Gastrocnemius medialis (tissue), 4 donors: ENCODE data around the gene MAL. TPM values are rescaled to one million over a fixed set of nuclear protein-coding genes. Genes with fewer than 3 reads are reported as not detected.

Experiments
- ATAC-seq, 2 donors: fragments of 150-250 bp; one replicate each; pipeline ENCODE4 v1.9.1; 2016
- DNase-seq, 2 donors: peaks; one replicate each; pipeline ENCODE4 v3.0.0-alpha.2; 2019
- H3K27ac ChIP-seq, 4 donors: fragments of 200-600 bp; sonication (generic); 1 replicate in 1 of 4; 2 replicates in 3 of 4; pipeline ENCODE4 v1.5.1; 2016 to 2018; ENCODE audit warnings: mild to moderate bottlenecking in 2 of 4, moderate library complexity in 1 of 4
- H3K27me3 ChIP-seq, 3 donors: fragments of 200-600 bp; sonication (generic) in 2 of 3; 1 replicate in 1 of 3; 2 replicates in 2 of 3; pipeline versions ENCODE4 v1.5.1 to v1.6.0; 2016 to 2019; ENCODE audit warnings: mild to moderate bottlenecking in 1 of 3, moderate library complexity in 1 of 3
- H3K36me3 ChIP-seq, 2 donors: fragments of 200-600 bp; sonication (generic) in 1 of 2; one replicate each; pipeline ENCODE4 v1.5.1; 2017 to 2018
- H3K4me1 ChIP-seq, 2 donors: fragments of 200-600 bp; sonication (generic) in 1 of 2; one replicate each; pipeline ENCODE4 v1.5.1; 2016 to 2017; ENCODE audit warnings: mild to moderate bottlenecking in 2 of 2
- H3K4me3 ChIP-seq, 4 donors: fragments of 200-600 bp; sonication (generic) in 3 of 4; 1 replicate in 1 of 4; 2 replicates in 3 of 4; pipeline ENCODE4 v1.5.1; 2016 to 2019; ENCODE audit warnings: mild to moderate bottlenecking in 2 of 4
- H3K9me3 ChIP-seq, 3 donors: fragments of 200-600 bp; sonication (generic) in 2 of 3; 1 replicate in 1 of 3; 2 replicates in 2 of 3; pipeline ENCODE4 v1.5.1; 2016 to 2019
- POLR2A ChIP-seq, 2 donors: fragments of 450-650 bp; IDR thresholded peaks; one replicate each; pipeline ENCODE4 v1.6.1; 2017; ENCODE audit warnings: antibody characterized with exemption in 2 of 2, mild to moderate bottlenecking in 2 of 2, moderate library complexity in 2 of 2
- in situ Hi-C, 4 donors: fragments of 200-750 bp; cut with MboI; loops; one replicate each; pipeline versions ENCODE4 v1.15.0 to v1.8.0; 2017; ENCODE audit warnings: low sequenced_read_pairs in 4 of 4
- intact Hi-C: fragments of 100-400 bp; cut with DNase I; formaldehyde crosslinking; loops from one replicate; pipeline ENCODE4 v1.15.1; 2023; ENCODE audit warnings: low total_unique reads
- total RNA-seq, 4 donors: library from RNA; depleted of rRNA; stranded (reverse); fragments of >200 nt; gene quantifications; one replicate each; pipeline versions ENCODE4 v1.1.0 to v1.2.3, GENCODE V29; 2016
- TF ChIP-seq, protein P1 (sequence below), 5 experiments: fragments of 450-650 bp in 3 of 5; fragments of 200-600 bp in 2 of 5; sonication (generic) in 2 of 5; IDR thresholded peaks in 4 of 5; conservative IDR thresholded peaks in 1 of 5; 1 replicate in 4 of 5; 2 replicates in 1 of 5; pipeline ENCODE4 v1.5.1; 2016 to 2019; ENCODE audit warnings: antibody characterized with exemption in 5 of 5, mild to moderate bottlenecking in 3 of 5, moderate library complexity in 3 of 5

MAL gene
- total RNA-seq, 4 donors from 2014 or later: 0.64 to 2.4 (median 0.87) TPM; not detected in 1

GRCh38 chr2:94995553-94996304 lies 29.8 kb upstream of the MAL start:
- in situ Hi-C loops (no loop called here), intact Hi-C loops (no loop called here)
- no peak overlapping the region for H3K27ac ChIP-seq
- TF ChIP-seq, protein P1, sequence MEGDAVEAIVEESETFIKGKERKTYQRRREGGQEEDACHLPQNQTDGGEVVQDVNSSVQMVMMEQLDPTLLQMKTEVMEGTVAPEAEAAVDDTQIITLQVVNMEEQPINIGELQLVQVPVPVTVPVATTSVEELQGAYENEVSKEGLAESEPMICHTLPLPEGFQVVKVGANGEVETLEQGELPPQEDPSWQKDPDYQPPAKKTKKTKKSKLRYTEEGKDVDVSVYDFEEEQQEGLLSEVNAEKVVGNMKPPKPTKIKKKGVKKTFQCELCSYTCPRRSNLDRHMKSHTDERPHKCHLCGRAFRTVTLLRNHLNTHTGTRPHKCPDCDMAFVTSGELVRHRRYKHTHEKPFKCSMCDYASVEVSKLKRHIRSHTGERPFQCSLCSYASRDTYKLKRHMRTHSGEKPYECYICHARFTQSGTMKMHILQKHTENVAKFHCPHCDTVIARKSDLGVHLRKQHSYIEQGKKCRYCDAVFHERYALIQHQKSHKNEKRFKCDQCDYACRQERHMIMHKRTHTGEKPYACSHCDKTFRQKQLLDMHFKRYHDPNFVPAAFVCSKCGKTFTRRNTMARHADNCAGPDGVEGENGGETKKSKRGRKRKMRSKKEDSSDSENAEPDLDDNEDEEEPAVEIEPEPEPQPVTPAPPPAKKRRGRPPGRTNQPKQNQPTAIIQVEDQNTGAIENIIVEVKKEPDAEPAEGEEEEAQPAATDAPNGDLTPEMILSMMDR (IDR thresholded peaks at IDR 0.05 in 4 of 5, conservative IDR thresholded peaks at IDR 0.05 in 1 of 5): no peak
- no peak for TF ChIP-seq POLR2A (IDR thresholded peaks at IDR 0.05)
- ATAC-seq: no peak
- no peaks in the 10 kb centered on the region for H3K4me1 ChIP-seq
- DNase-seq: no peak
- no peaks in the 10 kb centered on the region for H3K36me3 ChIP-seq
- H3K4me3 ChIP-seq: no peak overlapping the region
- peaks cover 5 to 21% (median 7%) of the 10 kb centered on the region in 3 donors for H3K27me3 ChIP-seq
- H3K9me3 ChIP-seq: no peaks in the 10 kb centered on the region

DNA sequence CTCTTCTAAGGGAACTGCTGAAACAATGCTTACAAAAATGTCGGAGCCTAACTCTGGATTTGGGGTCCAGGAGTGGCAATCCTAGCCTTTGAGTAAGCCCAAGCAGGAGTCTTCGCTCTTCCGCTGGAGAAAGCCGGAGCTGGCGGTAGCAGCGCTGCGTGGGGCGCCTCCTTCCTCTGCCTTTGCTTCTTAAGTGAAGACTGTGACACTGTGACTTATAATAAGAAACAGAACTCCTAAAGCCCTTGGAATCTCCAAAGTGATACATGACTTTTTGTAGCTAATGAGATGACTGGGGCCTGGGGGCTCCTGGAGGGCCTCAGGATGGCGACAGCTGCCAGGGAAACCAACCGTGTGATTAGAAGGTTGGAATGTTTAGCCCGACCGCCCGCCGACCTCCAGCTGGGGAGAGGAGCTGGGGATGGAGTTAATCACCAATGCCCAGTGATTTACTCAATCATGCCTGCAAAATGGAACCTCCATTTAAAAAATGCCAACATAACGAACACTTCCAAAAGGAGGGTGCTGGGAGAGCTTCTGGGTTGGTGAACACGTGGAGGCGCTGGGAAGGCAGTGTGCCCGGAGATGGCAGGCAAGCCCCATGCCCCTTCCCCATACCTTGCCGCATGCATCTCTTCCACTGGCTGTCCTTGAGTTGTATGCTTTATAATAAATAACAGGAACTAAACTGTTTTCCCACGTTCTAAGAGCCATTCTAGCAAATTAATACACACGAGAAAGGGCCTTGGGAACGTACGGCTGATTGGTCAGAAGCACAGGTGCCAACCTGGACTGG lies 29.0 kb upstream of the MAL start:
- Histone ChIP-seq H3K27me3 (peaks cover 5 to 21% (median 7%) of the 10 kb centered on the region in 3 donors), H3K27ac (no peak overlapping the region), H3K9me3 (no peaks in the 10 kb centered on the region), H3K36me3 (no peaks in the 10 kb centered on the region), H3K4me1 (no peaks in the 10 kb centered on the region), H3K4me3 (no peak overlapping the region)
- in situ Hi-C loops (no loop called here), intact Hi-C loops (no loop called here)
- no peak for DNase-seq
- no peak for ATAC-seq
- no peak for TF ChIP-seq POLR2A (IDR thresholded peaks at IDR 0.05)
- TF ChIP-seq, protein P1 (IDR thresholded peaks at IDR 0.05 in 4 of 5, conservative IDR thresholded peaks at IDR 0.05 in 1 of 5): no peak

- TF ChIP-seq, protein P1 (IDR thresholded peaks at IDR 0.05 in 4 of 5, conservative IDR thresholded peaks at IDR 0.05 in 1 of 5): no peak
- no peak for TF ChIP-seq POLR2A (IDR thresholded peaks at IDR 0.05)
- intact Hi-C loops: no loop called here
- no peak for ATAC-seq
- DNase-seq: no peak
- Histone ChIP-seq H3K27ac (no peak overlapping the region), H3K4me3 (peak overlapping the region in 2 of 4 donors; percentile 13 to 28), H3K9me3 (no peaks in the 10 kb centered on the region), H3K4me1 (no peaks in the 10 kb centered on the region), H3K36me3 (no peaks in the 10 kb centered on the region), H3K27me3 (peaks cover 5 to 21% (median 7%) of the 10 kb centered on the region in 3 donors)
- in situ Hi-C loops: no loop called here
Measured at GRCh38 chr2:94997981-94998930, 27.3 kb upstream of the MAL start.

- no peak overlapping the region for H3K27ac ChIP-seq
- intact Hi-C loops (no loop called here), in situ Hi-C loops (no loop called here)
- no peaks in the 10 kb centered on the region for H3K9me3 ChIP-seq
- DNase-seq: no peak
- TF ChIP-seq, protein P1 (IDR thresholded peaks at IDR 0.05 in 4 of 5, conservative IDR thresholded peaks at IDR 0.05 in 1 of 5): no peak
- TF ChIP-seq POLR2A (IDR thresholded peaks at IDR 0.05): no peak
- no peak overlapping the region for H3K4me3 ChIP-seq
- H3K4me1 ChIP-seq: no peaks in the 10 kb centered on the region
- no peak for ATAC-seq
- H3K27me3 ChIP-seq: peaks cover 5 to 21% (median 7%) of the 10 kb centered on the region in 3 donors
- H3K36me3 ChIP-seq: no peaks in the 10 kb centered on the region
Measured at GRCh38 chr2:94999431-94999883, 26.1 kb upstream of the MAL start.
